ENCODE data around the gene TSC22D2. TPM values are rescaled to one million over a fixed set of nuclear protein-coding genes. Genes with fewer than 3 reads are reported as not detected.

Gene TSC22D2
- total and polyA plus RNA-seq, 11 donors: 11.5 to 55.8 (median 22.6) TPM

GRCh38 chr3:150429767-150430671 lies 21.9 kb downstream of the TSC22D2 start:
- WGBS, 4 donors: 33 to 49% (median 44%) methylated on average over 2 of the region's 2 CpGs
- Histone ChIP-seq H3K4me1 (peaks cover 0 to 76% (median 55%) of the 10 kb centered on the region in 12 donors), H3K27me3 (no peaks in the 10 kb centered on the region), H3K4me3 (no peak overlapping the region), H3K27ac (no peak overlapping the region), H3K9me3 (no peaks in the 10 kb centered on the region), H3K36me3 (peaks cover 0 to 4% (median 0%) of the 10 kb centered on the region in 9 donors)
- DNase-seq (no peak), ATAC-seq (no peak)
- TF ChIP-seq POLR2A (IDR thresholded peaks at IDR 0.05) (no peak), CTCF (IDR thresholded peaks at IDR 0.05) (no peak)
- intact Hi-C loops (cut with DNase I): no loop called here

GRCh38 chr3:150433347-150433746 lies 25.2 kb downstream of the TSC22D2 start:
- Histone ChIP-seq H3K36me3 (no peaks in the 10 kb centered on the region), H3K27ac (no peak overlapping the region), H3K4me1 (peaks cover 0 to 61% (median 35%) of the 10 kb centered on the region in 12 donors), H3K27me3 (no peaks in the 10 kb centered on the region), H3K9me3 (no peaks in the 10 kb centered on the region), H3K4me3 (no peak overlapping the region)
- ATAC-seq (no peak), DNase-seq (no peak)
- TF ChIP-seq CTCF (IDR thresholded peaks at IDR 0.05): no peak
- no peak for TF ChIP-seq POLR2A (IDR thresholded peaks at IDR 0.05)
- 68 to 74% (median 70%) methylated on average over 5 of the region's 5 CpGs for WGBS, 4 donors
- intact Hi-C loops (cut with DNase I): no loop called here

GRCh38 chr3:150434234-150434633 lies 26.1 kb downstream of the TSC22D2 start:
- WGBS, 4 donors: 66 to 73% (median 70%) methylated on average over 4 of the region's 4 CpGs
- Histone ChIP-seq H3K9me3 (no peaks in the 10 kb centered on the region), H3K36me3 (no peaks in the 10 kb centered on the region), H3K27me3 (no peaks in the 10 kb centered on the region), H3K4me3 (no peak overlapping the region), H3K27ac (no peak overlapping the region), H3K4me1 (peaks cover 0 to 56% (median 28%) of the 10 kb centered on the region in 12 donors)
- no peak for DNase-seq
- TF ChIP-seq CTCF (IDR thresholded peaks at IDR 0.05): no peak
- no peak for TF ChIP-seq POLR2A (IDR thresholded peaks at IDR 0.05)
- no peak for ATAC-seq
- intact Hi-C loops (cut with DNase I): no loop called here

- H3K9me3 ChIP-seq: no peaks in the 10 kb centered on the region
- peaks cover 0 to 54% (median 23%) of the 10 kb centered on the region in 12 donors for H3K4me1 ChIP-seq
- H3K36me3 ChIP-seq: no peaks in the 10 kb centered on the region
- H3K27ac ChIP-seq: no peak overlapping the region
- intact Hi-C loops (cut with DNase I): no loop called here
- no peak overlapping the region for H3K4me3 ChIP-seq
- DNase-seq (no peak), ATAC-seq (no peak)
- no peaks in the 10 kb centered on the region for H3K27me3 ChIP-seq
- TF ChIP-seq POLR2A (IDR thresholded peaks at IDR 0.05) (no peak), CTCF (IDR thresholded peaks at IDR 0.05) (no peak)
- WGBS, 4 donors: 59 to 72% (median 66%) methylated on average over 5 of the region's 5 CpGs
Observed at GRCh38 chr3:150436161-150436560, 28.1 kb downstream of the TSC22D2 start.
